Astrocyte of the hippocampus (primary cell): ENCODE data around the gene MRPL28.
"Not testable (repeated sequence)": the region's sequence is repeated elsewhere in the genome, so short reads cannot be mapped to it uniquely, and the experiment has no call there.

Experiments used
- DNase-seq: peaks from one replicate; pipeline ENCODE4 v3.0.0; 2011; ENCODE audit warnings: low read depth, low spot score

MRPL28 gene

GRCh38 chr16:360698-361336 is 9.5 kb downstream of the MRPL28 start:
- no peak for DNase-seq

GRCh38 chr16:359871-360697 is 10.3 kb downstream of the MRPL28 start:
- no peak for DNase-seq

- no peak for DNase-seq
Measured at GRCh38 chr16:359067-359763, 11.1 kb downstream of the MRPL28 start.

DNA sequence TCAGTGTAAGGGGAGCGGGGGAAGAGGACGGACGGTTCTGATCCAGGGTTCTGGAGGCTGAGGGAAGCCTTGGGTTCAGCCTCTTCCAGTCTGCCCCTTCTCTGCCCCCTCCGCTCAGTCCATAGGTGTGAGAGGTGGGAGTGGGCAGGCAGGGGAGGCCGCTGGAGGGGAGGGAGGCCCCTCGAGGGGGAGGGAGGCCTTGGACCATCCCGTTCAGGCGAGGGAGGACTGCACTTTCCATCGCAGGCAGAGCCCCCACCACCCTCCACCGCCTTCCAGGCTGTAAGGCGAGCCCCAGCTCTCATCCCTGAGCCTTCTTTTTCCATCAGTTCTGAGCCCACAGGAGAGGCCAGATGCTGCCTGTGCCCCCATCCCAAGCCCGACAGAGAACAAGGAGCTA is 13.6 kb downstream of the MRPL28 start:
- DNase-seq, result no peak

DNA sequence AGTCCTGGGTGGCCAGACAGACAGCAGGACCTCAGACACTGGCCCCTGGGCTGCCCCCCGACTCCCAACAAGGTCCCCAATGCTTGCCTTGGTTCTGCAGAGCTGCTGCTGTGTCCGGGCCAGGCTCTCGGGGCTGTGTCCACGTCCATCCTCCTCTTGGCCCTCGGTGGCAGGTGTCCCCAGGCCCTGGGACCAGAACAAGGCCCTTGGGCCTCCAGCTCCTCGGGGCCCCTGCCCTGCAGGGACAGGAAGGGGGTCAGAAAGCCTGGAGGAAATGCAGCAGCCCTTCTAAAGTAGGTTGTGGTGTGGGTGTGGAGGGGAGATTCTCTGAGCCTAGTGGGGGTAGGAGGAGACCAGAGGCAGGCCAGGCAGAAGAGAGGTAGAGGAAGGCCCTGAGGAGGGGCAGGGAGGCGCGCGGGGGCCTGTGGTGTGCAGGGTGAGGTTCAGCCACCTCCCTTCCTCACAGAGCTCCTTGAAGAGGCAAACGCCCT is 15.3 kb downstream of the MRPL28 start:
- no peak for DNase-seq

DNA sequence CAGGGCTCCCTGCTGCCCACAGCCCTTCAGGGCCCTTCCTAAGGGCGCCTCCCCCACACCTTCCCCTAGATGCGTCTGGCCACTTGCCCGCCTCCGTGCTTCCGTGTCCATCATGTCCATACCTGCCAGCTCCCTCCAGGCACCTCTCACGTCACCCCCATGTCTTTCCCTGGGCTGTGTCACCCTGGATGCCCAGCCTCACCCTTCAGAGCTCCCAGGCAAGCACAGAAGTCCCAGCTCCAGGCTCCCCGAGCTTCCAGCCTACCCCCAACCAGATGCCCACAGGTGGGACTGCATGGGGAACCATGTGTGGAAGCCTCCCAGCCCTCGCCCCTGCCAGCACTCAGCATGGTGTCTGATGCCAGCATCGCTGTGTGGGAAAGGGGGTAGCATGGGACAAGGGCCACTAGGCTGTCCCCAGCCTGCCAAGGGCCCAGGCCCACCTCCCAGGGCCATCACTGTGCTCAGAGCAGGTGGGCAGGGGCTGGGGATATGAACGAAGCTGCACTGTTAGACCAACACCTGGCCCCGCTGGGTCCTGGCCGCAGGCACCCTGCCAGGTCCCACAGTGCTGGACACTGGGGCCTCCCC is 16.0 kb downstream of the MRPL28 start:
- DNase-seq, result no peak

GRCh38 chr16:353404-354290 is 16.7 kb downstream of the MRPL28 start:
- DNase-seq, result no peak

DNA sequence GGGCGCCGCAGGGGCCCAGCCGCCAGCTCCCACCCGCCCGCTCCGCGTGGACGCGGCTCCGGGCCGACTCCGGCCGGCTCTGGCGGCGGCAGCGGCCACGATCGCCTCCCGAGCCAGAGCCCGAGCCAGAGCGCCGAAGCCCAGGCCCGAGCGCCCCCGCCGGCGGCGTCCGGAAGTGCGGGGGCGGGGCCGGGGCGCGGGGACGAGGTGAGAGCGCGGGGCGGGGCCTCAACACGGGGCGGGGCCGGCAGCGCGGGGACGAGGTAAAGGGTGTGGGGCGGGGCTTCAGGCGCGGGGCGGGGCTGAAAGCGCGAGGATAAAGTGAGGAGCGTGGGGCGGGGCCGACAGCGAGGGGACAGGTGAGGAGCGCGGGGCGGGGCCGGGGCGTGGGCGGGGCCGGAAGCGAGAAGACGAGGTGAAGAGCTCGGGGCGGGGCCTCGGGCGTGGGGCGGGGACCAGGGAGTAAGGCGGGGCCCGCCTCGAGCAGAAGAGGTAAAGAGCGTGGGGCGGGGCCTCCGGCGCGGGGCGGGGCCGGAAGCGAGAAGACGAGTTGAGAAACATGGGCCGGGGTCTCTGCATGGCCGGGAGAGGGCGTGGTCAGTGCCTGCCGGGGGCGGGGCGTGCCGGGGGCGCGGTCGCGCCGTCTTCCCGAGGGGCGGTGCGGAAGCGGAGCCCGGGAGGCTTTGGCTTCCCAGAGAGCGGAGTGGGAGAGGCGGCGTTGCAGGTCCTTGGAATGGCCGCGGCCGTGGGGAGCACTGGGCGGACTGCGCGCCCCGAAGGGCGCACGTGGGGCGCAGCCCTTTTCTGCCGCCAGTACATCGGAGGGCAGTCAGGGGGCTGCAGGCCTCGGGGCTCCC is 17.6 kb downstream of the MRPL28 start, which contains the start of gene AXIN1:
TSS of gene AXIN1 (minus strand) at position 177 of the 857 bp plus-strand sequence. CDS start 5,698 bp downstream, outside the sequence.
- peak; percentile 97 for DNase-seq

GRCh38 chr16:351804-352520 is 18.4 kb downstream of the MRPL28 start:
- DNase-seq, result peak; percentile 47

DNA sequence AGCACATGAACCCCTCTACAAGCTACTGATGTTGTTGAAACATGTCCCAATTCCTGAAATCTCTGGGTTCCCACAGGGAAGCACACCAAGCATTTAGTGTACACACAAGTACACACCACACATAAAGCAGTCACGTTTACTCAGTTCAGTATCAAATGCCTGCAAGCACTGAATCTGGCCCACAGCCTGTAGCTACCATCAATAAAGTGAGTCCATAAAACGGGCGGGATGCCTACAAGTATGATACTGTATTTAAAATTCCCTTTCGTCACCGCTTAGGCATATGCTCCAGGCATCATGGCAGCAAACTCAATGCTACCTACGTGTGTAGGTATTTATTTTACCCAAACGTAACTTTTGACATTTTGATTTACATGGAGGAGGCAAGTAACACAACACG is 20.1 kb downstream of the MRPL28 start:
- no peak for DNase-seq

GRCh38 chr16:349211-349610 is 21.1 kb downstream of the MRPL28 start:
- DNase-seq, result no peak

DNA sequence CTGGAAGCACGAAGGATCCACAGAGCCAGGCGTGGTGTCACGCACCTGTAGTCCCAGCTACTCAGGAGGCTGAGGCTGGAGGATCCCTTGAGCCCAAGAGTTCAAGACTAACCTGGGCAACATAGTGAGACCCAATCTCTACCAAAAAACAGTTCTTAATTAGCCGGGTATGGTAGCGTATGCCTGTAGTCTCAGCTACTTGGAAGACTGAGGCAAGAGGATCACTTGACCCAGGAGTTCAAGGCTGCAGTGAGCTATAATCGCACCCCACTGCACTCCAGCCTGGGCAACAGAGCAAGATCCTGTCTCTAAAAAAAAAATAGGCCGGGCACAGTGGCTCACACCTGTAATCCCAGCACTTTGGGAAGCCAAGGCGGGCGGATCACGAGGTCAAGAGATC is 21.8 kb downstream of the MRPL28 start:
- DNase-seq, result not testable (repeated sequence)

DNA sequence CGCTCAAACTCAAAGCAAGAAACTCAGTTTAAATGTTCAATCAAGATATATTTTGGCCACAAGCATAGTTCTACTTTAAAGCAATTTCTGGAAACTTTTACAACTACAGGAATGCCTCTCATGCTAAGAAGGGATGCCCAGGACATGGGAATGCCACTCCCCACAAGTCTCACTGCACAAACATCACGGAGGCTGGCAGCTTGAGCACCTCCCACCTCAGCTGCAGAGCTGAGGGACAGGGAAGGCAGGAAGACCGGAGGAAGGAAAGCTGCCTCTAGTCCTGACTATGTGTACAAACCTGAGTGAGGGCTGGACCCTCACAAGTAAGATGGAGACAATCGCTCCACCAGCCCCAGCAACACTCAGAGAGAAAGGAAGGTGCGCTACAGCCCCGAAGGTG is 23.1 kb downstream of the MRPL28 start:
- DNase-seq, result no peak

DNA sequence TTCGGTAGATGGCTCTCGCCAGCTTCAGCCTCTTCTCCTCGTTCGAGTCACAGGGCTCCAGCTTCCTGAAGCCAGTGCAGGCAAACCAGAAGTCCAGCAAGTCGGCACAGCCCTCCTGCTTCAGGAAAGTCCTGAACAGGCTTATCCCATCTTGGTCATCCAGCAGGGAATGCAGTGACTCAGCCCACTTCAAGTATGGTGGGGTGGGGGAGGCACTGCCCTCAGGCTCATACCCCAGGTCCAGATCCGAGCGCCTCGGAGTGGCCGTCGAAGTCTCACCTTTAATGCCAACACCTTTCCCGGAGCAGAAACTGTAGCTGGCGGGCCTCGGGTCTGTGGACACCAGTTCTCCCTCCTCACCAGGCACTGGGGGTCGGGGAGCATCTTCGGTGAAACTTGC is 23.8 kb downstream of the MRPL28 start:
- DNase-seq, result peak; percentile 69

DNA sequence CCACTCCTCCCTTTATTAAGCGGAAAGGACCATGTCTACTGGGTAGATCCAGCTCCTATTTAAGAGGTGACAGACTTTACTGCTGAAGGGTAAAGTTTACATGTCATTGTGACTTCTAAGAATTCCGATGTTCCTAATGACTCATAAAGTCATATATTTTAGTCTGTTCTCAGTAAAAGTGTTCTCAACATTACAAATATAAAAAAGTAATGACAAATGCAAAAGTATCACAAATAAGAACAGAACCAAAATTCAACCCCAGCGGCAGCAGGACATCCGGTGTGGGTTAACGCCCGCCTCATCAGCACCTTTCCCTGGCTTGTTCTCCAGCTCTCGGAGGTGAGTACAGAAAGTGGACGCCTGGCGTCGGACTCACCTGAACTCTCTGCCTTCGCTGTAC is 24.6 kb downstream of the MRPL28 start:
- no peak for DNase-seq

GRCh38 chr16:342455-343213 is 27.7 kb downstream of the MRPL28 start:
- no peak for DNase-seq

GRCh38 chr16:341974-342336 is 28.4 kb downstream of the MRPL28 start:
- DNase-seq, result not testable (repeated sequence)
